Uterus (tissue), 2 donors: ENCODE measurements around the gene KMT2C.

Experiments
- CTCF ChIP-seq, 4 experiments: fragments of 200-600 bp in 2 of 4; fragments of 450-650 bp in 2 of 4; sonication (generic) in 2 of 4; IDR thresholded peaks; one replicate each; pipeline ENCODE4 v1.5.1; 2016 to 2019; ENCODE audit warnings: antibody characterized with exemption in 4 of 4, mild to moderate bottlenecking in 2 of 4, moderate library complexity in 1 of 4
- POLR2A ChIP-seq, 2 donors: fragments of 450-650 bp; IDR thresholded peaks; one replicate each; pipeline ENCODE4 v1.6.1; 2016; ENCODE audit warnings: antibody characterized with exemption in 2 of 2, mild to moderate bottlenecking in 1 of 2, moderate library complexity in 1 of 2

- TF ChIP-seq CTCF (IDR thresholded peaks at IDR 0.05) (no peak), POLR2A (IDR thresholded peaks at IDR 0.05) (no peak)
Measured at GRCh38 chr7:152158801-152159587, 276.8 kb downstream of the KMT2C start.
